Activated CD4-positive, alpha-beta T cell treated with anti-CD3 and anti-CD28 coated beads, Interleukin-2, amount 50 U/mL, for 16 hours (primary cell): ENCODE data around the gene COX6A2.
"Not testable (repeated sequence)": the region's sequence is repeated elsewhere in the genome, so short reads cannot be mapped to it uniquely, and the experiment has no call there.

ENCODE experiments used
- DNase-seq: peaks from one replicate; pipeline ENCODE4 v3.0.0-alpha.2; 2020

Gene COX6A2

GRCh38 chr16:31461921-31462804, 34.0 kb upstream of the COX6A2 start:
- no peak for DNase-seq

DNA sequence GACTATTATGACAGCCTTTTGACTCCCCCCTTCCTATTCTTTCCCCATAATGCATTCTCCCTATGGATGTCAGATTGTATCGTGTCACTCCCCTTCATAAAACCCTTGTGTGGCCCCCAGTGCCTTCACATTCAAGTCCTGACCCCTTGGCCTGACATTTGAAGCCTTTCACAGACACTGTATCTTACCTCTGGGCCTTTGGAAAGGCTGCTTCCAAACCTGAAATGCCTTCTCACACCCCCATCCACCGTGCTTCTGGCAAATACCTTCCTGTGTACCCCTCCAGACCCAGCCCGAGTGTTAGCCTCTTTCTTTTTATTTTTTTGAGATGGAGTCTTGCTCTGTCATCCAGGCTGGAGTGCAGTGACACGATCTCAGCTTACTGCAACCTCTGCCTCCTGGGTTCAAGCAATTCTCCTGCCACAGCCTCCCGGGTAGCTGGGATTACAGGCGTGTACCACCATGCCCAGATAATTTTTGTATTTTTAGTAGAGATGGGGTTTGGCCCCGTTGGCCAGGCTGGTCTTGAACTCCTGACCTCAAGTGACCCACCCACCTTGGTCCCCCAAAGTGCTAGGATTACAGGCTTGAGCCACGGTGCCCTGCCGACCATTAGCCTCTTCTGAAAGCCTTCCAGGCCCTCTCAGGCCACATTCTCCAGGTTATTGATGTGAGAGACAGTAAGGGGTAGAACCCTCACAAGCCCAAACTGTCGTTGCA, 33.2 kb upstream of the COX6A2 start:
- no peak for DNase-seq

DNA sequence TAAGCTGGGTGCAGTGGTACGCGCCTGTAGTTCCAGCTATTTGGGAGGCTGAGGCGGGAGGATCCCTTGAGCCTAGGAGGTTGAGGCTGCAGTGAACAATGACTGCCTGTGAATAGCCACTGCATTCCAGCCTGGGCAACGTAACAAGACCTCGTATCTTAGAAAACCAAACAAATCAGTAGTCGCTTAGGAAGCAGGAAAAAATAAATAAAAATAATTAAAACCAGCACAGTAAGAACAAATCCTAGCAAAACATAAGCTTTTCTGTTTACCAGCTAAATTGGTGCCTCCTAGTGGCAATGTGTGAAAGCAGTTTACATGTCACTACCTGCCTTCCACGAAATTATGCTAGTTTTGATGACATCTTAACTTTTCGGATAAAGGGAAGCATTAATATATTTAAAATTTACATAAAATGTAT, 32.4 kb upstream of the COX6A2 start:
- peak; percentile 49 for DNase-seq

DNA sequence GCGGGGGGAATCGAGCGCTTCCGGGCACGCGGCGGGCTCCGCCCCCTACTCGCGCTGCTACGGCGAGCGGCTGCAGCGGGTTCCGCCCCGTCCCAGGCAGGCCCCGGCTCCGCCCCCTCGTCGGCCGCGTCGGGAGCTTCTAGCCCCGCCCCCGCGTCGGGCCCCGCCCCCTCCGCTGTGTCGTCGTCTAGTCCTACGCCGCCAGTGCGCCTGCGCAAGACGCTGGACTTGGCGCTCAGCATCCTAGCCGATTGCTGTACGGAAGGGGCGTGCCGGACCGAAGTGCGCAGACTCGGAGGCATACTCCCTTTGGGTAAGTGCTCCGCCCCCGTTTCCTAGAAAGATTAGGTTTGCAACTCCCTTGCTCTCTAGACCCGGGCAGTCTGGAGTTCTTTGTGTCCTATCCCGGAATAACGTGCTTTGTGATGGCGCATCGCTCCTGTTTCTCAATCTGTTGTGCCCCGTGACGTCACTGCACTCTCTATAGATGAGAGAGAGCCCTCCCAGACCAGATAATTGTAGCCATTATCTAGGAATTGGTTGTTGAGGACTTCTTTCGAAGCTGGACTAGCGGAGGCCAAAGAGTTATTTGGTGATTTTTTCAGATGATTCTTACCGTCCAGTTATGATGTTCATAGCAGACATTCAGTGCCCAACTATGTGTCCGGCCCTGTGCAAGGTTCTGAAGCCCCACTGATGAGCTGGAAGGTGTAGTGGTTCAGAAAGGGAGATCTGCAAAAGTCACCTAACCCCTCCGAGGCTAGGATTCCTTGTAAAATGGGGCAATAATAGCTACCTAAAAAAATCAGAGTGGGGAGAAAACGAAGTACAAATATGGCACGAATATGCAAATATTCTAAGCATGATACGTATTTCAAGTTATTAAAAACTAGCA, 31.8 kb upstream of the COX6A2 start:
- peak; percentile 100 for DNase-seq

DNA sequence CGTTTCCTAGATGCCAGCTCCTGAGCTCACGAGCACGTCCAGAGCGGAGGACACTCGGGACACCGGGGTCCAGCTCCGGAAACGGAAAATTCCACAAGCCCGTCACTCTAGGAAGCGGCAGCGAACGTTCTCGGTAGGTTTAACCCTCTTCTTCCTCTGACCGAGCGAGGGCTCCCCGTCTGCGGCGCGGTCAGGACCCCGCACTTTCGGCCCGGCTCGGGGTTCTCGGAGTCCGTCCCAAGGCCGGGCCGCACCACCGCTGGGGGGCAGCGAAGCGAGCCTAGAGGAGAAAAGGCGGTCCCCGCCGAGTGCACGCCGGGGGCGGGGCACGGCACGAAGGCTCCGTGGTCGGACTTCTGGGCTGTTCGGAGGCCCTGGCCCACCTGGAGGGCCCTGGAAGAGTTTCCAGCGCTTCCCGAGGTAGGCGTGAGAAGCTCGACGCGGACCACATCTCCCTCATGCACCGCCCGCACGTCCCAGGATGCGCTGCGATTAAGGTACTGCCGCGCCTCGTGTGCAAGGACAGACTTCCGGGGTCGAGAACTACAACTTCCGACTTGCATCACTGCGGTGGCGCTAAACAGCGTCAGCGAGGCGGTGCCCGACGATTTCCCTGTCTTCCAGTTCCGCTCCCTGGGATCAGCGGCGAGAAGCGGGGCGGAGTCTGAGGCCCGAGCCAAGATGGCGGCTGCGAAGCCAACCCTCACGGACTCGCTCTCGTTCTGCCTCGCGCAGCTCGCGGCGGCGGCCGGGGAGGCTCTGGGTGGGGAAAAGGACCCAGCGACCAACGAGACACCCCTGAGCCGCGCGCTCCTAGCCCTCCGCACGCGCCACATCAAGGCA, 30.9 kb upstream of the COX6A2 start, which contains the start of gene ARMC5:
Gene ARMC5 (plus strand): TSS at position 658 of the 843 bp plus-strand sequence. CDS start 24 bp downstream, at position 682.
- peak; percentile 98 for DNase-seq

DNA sequence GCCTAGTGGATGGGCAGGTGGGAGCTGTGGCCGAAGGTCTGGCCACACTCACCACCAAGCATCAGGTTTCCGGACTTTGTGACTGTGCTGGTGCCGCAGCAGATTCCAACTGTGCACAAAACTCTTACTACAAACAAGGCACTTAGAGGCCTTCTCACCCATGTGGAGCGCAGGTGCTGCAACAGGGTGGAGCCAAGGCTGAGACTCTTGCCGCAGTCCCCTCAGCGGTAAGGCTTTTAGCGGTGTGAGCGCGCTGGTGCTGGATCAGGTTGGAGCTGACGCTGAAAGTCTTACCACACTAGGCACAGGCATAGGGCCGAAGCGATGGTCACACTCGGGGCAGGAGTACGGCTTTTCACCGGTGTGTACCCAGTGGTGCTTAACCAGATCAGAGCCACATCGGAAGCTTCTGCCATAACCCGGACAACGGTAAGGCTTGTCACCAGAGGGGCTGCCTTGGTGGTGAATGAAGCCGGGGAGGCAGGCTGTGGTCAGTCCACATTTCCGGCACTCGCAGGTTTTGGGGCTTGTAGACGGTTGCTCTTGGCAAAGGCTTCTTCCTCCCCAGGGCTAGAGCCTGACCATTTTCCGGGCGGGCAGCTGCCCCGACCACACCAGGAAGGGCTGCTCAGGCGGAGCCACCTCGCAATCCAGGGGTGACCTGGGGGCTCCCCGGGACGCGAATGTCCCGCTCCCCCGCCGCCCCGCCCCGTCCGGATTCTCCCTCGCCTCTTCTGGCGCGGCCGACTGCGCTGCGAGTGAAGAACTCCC, 30.1 kb upstream of the COX6A2 start:
- DNase-seq = peak; percentile 69

DNA sequence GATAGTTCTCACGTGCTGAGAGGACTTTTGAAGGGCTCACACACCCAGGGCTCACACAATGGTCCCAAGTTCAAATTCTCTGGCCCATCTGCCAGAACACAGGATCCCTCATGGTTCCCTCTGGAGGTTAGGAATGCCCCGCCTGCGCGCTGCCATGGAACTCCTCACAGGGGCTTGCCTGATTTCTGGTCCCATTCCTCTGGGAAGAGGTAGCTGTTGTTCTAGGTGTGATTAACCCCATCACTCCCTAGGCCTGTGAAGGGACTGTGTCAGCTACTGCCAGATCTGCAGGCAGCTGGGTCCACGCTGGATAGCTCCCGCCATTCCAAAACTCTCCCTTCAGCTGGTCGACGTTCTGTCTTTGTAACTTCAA, 28.8 kb upstream of the COX6A2 start:
- no peak for DNase-seq

DNA sequence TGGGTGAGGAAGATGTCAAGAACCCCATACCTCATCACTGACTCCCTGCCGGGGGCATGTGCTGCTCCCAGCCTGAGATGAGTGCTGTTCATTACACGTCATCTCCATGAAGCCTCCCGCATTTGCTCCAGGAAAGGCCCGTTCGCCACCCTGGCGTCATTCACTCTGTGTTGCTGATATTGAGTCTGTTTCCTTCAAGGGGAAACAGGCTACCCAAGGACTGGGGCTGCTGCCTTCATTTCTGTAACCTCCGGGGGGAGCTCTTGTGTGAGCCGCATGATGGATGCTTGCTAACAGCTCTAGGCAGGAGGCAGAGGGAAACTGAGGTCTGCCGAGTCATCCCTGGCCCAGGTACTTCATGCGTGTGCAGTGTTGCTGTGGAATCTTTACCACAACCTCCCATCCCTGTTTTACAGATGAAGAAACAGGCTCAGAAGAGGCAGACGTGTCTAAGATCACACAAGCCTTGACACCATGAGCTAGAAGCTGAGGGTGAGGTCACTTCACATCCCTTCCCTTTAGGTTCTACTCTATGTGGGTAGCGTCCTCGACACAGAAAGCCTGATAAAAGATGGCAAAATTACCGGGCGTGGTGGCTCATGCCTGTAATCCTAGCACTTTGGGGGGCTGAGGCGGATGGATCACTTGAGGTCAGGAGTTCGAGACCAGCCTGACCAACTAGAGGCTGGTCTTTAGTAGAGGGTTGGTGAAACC, 27.6 kb upstream of the COX6A2 start:
- peak; percentile 49 for DNase-seq

DNA sequence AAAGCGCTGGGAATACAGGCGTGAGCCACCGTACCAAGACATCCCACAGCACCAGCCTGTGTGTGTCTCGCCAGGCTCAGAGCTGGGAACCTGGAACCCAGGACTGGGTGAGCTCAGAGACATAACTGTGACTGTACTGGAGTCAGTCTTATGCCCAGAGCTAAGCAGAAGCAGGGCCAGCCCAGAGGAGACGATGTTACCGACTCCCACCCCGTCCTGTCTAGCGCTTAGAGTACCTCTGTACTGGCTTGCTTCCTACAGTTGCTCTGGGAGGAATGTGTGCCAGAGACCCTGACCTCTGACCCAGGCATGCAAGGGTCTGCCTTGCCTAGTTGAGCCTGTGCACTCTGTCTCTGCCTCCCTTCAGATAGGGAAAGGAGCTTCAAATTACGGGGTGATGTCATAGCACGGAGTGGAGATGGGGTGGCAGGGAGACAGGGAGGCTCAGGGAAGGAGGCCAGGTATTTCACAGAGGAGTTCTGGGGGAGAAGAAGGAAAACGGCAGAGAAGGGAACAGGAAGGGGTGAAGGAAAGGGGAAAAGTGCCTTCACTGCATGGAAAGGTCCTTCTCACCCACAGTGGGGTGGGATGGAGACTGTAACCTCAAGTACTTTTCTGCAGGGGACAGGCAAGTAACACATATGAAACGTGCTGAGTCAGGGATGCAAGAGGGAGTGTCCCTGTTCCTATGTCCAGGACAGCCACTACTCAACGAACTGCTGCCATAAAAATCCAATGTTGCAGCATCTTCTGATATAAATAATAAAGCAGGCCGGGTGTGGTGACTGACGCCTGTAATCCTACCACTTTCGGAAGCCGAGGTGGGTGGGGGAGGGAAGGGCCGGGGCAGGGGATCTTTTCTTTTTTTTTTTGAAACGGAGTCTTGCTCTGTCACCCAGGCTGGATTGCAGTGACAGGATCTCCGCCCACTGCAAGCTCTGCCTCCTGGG, 25.4 kb upstream of the COX6A2 start:
- no peak for DNase-seq

- DNase-seq = no peak
These were observed 24.5 kb upstream of the COX6A2 start for GRCh38 chr16:31452631-31453106.

DNA sequence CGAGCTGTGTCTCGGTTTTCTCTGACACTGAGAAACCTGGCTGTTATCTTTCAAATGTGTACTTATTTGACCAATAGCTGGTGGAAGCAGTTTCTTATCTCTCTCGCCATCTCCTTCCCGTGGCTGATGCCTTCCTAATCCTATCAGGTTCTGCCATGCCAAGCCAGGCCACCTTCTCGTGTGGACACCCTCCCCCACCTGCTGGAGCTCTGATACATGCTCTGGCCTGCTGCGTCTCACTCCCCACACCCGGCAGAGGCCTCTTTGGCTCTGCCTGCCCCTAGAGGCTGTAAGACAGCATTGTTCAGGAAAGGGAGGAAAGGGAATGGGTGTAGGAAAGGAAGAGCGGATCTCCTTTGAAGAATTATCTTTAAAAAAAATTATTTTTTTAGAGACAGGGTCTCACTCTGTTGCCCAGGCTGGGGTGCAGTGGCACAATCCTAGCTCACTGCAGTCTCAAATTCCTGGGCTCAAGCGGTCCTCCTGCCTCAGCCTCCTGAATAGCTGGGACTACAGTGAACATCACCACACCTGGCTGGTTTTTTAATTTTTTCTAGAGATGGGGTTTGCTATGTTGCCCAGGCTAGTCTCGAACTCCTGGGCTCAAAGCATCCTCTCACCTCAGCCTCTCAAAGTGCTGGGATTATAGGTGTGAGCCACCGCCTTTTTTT, 23.7 kb upstream of the COX6A2 start:
- no peak for DNase-seq

- DNase-seq = no peak
These were observed 23.0 kb upstream of the COX6A2 start for GRCh38 chr16:31451201-31451600.

DNA sequence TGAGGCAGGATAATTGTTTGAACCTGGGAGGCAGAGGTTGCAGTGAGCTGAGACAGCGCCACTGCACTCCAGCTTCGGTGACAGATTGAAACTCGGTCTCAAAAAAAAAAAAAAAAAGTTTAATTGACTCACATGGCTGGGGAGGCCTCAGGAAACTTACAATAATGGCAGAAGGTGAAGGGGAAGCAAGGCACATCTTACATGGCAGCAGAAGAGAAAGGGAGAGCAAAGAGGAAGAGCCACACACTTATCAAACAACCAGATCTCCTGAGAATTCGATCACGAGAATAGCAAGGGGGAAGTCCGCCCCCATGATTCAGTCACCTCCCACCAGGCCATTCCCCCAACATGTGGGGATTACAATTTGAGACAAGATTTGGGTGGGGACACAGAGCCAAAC, 17.8 kb upstream of the COX6A2 start:
- DNase-seq = not testable (repeated sequence)

DNA sequence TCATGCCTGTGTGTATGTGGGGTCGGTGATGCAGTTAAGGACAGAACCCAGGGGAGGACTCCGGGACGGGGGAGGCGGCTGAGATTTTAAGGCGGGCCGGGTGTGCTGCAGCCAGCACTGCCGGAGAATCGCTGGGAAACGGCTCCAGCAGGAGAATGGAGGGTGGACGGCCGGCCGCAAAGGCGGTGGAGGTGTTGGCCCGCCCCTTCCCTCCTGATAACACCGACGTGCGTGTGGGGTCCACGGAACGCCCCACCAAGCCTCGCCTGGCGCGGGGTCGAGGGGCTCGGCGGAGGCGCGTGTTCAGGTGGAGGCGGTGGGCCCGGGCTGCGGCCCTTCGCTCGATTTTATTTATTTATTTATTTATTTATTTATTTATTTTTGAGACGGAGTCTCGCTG, 13.8 kb upstream of the COX6A2 start:
- DNase-seq = no peak

GRCh38 chr16:31440516-31441184, 12.5 kb upstream of the COX6A2 start:
- DNase-seq = no peak

GRCh38 chr16:31439519-31439918, 11.4 kb upstream of the COX6A2 start:
- DNase-seq = no peak

- DNase-seq = not testable (repeated sequence)
These were observed 10.9 kb upstream of the COX6A2 start for GRCh38 chr16:31439023-31439422.

DNA sequence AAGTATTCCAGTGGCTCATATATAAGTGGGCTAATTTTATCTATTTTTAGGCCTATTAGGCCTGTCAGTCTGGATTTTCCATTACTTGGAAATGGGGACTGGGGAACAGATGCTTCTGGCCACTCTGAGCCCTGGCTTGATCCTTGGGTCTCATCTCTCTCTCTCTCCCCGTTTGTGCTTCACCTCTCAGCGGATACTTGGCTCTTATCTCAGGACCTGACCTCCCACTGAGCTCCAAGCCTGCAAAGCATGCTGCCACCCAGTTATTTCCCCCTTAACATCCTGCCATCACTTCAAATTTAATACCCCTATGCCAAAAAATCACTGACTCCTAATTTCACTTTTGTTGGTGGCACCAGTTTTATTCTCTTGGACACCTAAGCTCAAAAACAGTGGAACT, 10.3 kb upstream of the COX6A2 start:
- DNase-seq = no peak
